IPS-NIHi7 (cell line): ENCODE measurements around the gene SASH1.
A peak's percentile ranks its signal among the peaks of the same experiment; 100 is the strongest.

ENCODE experiments used
- DNase-seq: peaks from one replicate; pipeline ENCODE4 v3.0.0; 2012; ENCODE audit warnings: mixed read lengths; ENCODE audit errors: extremely low spot score

SASH1 gene

DNA sequence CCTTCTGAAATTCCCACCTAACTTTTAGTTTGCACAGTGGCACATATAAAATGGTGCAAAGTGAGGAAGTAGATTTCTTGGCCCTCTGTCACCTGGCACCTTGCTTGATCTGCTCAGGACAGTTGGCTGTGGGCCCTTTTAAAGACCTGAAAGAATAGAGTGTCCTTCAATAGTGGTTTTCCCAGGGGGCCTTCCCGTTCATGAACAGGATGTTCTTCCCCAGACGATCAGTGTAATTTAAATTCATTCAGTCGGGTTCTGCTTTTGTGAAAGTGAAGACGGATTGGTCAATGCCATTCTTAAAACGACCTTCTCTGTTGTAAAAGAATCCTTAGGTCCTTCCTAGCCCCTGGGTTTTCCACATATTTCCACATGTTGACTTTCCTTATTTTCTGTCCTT lies 178.5 kb downstream of the SASH1 start:
- DNase-seq: no peak

- no peak for DNase-seq
Observed at GRCh38 chr6:148521586-148521985, 178.9 kb downstream of the SASH1 start.

GRCh38 chr6:148523048-148523447 lies 180.4 kb downstream of the SASH1 start:
- no peak for DNase-seq

- no peak for DNase-seq
Observed at GRCh38 chr6:148523551-148523950, 180.9 kb downstream of the SASH1 start.

GRCh38 chr6:148524471-148524882 lies 181.8 kb downstream of the SASH1 start:
- DNase-seq: no peak

DNA sequence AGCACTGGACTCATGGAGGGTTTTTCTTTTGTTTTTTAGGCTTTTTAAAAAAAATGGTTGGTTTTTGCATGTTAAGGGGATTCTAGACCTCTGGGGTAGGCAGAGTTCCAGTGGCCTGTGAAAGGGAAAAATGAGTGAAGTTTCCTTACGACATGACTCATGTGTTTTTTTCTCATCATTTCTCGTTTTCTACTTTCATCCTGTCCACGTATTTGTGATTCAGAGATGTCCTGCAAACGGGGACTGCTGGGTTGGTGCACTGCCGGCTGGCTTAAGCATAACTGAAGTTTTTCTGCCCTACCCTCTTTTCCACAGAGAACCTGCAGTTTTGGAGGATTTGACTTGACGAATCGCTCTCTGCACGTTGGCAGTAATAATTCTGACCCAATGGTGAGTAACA lies 182.3 kb downstream of the SASH1 start:
- no peak for DNase-seq

DNA sequence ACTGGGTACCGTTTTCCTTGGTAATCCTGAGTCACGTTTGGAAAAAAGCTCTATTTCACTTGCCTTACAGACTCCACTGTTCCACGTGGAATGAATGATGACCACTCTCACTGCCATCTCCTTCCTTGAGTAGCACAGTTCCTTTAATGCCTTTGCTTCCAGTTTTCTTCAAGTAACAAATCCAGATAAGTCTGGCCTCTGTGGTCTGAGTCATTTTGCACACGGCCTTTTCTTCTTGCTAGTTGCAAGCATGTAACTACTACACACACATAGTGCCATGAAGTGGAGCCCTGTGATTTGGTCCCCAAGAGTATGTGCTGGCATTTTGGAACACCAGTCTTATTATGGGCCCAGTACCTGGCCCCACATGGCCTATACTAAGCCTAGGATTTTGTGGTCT lies 182.8 kb downstream of the SASH1 start:
- no peak for DNase-seq

- no peak for DNase-seq
Observed at GRCh38 chr6:148526145-148526544, 183.5 kb downstream of the SASH1 start.

GRCh38 chr6:148528292-148528691 lies 185.7 kb downstream of the SASH1 start:
- DNase-seq: peak; percentile 35

GRCh38 chr6:148529010-148529409 lies 186.4 kb downstream of the SASH1 start:
- DNase-seq: no peak

DNA sequence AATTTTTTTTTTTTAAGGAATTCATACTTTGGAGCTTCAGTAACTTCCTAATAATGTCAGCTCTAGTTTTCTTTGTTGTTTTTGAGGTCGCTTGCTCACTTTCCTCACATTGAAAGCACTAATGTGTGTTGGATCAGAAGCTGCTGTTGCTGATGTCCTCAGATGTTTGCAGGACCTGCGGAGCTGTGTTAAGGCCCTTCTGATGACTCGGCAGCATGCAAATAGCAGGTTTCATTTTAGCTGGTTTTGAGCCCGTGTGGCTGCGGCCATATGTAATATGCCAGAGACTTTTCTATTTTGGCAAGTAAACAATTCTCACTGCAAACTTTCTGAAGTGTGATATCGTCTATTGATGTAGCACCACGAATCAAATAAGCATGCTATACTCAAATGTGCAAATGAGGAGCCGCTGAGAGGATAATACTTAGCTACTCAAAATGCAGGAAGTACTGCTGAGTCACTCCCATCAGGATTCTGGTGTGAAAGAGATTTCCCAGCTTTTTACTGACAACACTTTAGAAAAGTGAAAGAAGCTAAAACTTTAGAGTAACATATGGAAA lies 187.8 kb downstream of the SASH1 start:
- peak; percentile 60 for DNase-seq

DNA sequence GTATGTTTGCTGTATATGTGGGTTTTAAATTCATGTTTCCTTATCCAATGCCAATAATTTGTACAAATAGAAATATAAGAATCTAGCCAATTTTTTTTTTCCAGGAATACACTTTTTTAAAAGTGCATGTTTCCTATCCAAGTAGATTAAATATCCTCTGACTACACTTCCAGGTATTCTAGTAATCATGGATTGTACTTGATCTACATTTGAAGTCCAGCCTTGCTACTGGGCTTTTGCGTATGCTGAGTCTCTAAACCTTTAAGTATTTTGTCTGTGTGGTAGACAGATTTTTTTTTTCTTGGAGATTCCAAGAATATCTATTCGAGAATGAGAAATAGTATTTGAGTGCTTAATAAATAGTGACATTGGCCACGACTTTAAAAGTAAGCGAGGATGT lies 188.3 kb downstream of the SASH1 start:
- no peak for DNase-seq

GRCh38 chr6:148532698-148533097 lies 190.1 kb downstream of the SASH1 start:
- no peak for DNase-seq

GRCh38 chr6:148533309-148534107 lies 190.9 kb downstream of the SASH1 start:
- DNase-seq: peak; percentile 46

DNA sequence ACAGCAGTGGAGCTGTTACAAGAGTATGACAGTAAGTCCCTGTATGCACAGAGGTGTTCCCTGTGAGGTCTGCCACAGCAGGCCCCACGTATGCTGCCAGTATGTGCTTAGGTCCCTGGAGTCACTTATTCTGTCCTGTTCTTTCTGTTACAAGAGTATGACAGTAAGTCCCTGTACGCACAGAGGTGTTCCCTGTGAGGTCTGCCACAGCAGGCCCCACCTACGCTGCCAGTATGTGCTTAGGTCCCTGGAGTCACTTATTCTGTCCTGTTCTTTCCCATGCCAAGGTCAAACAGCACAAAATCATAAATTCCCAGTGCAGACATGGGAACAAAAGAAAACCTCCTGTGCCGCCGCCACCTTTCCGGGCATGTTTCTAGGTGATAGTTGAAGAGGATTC lies 192.2 kb downstream of the SASH1 start:
- no peak for DNase-seq

GRCh38 chr6:148535381-148535780 lies 192.7 kb downstream of the SASH1 start:
- no peak for DNase-seq

DNA sequence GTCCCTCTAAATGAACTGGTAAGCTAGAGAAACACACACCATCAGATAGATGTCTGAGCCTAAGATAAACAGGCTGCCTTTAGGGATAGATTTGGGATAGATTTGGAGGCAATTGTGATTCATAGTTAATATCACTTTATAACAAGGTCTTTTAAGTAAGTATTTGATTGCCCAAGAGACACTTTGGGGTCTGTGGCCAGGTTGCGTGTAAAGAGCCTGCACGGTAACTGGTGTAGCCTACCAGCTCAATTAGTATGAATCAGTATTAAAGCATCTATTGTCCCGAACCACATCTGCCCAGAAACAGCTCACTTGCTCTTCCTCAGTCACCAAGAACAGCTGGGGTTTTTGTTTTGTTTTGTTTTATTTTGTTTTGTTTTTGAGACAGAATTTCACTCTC lies 193.3 kb downstream of the SASH1 start:
- DNase-seq: no peak

GRCh38 chr6:148538261-148539190 lies 195.9 kb downstream of the SASH1 start:
- DNase-seq: no peak

DNA sequence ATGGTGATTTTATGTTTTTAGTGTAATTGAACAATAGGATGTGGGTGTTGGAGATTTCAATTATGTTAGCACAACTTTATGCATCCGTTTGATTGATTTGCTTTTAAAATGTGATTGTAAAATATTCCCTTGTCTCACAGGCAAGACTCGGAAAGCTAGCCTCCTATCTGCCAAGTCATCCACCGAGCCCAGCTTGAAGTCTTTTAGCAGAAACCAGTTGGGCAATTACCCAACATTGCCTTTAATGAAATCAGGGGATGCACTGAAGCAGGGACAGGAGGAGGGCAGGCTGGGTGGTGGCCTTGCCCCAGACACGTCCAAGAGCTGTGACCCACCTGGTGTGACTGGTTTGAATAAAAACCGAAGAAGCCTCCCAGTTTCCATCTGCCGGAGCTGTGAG lies 200.9 kb downstream of the SASH1 start:
- no peak for DNase-seq

GRCh38 chr6:148544421-148544820 lies 201.8 kb downstream of the SASH1 start:
- DNase-seq: no peak

DNA sequence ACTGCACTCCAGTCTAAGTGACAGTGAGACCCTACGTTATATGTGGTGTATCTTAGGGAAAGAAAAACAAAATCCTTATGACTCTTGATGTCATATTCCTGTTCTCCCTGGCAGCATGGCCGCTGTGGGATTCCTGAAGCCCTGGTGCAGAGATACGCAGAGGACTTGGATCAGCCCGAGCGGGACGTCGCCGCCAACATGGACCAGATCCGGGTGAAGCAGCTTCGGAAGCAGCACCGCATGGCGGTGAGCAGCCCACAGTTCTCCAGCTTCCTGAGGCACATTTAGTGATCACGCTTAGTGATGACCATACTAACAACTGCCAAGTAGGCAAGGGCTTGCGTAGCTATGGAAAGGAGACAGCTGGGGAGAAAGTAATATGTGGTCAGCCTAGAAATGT lies 203.3 kb downstream of the SASH1 start:
- no peak for DNase-seq

- no peak for DNase-seq
Observed at GRCh38 chr6:148547110-148547509, 204.5 kb downstream of the SASH1 start.
